GM12865 (cell line): ENCODE results near the gene NEUROG1.
"Not testable (repeated sequence)": the region's sequence is repeated elsewhere in the genome, so short reads cannot be mapped to it uniquely, and the experiment has no call there.

Experiments
- DNase-seq: peaks from one replicate; pipeline ENCODE4 v3.0.0; 2010; ENCODE audit warnings: low read depth
- H3K4me3 ChIP-seq: 2 replicates; pipeline ENCODE4 v1.5.1; 2011; ENCODE audit warnings: mild to moderate bottlenecking, low read depth, low read length, control low read depth
- TF ChIP-seq, protein P1 (sequence below): IDR thresholded peaks from 2 replicates; pipeline ENCODE4 v1.5.1; 2011; ENCODE audit warnings: low read length, control low read depth, low read depth, inconsistent platforms; ENCODE audit not compliant: insufficient read depth; ENCODE audit errors: missing control alignments

NEUROG1 gene

DNA sequence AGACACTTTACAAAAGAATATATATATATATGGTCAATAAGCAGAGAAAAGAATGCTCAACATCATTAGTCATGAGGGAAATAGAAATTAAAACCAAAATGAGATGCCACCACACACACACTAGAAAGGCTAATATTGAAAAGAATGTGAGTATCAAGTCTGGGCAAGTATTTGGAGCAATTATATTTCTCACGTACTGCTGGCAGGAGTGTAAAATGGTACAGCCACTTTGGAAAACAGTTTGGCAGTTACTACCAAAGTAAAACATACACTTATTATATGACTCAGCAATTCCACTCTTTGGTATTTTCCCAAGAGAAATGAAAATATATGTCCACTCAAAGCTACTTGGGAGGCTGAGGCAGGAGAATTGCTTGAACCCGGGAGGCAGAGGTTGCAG, 29.8 kb downstream of the NEUROG1 start:
- no peak for DNase-seq
- no peak overlapping the region for H3K4me3 ChIP-seq
- TF ChIP-seq, protein P1, sequence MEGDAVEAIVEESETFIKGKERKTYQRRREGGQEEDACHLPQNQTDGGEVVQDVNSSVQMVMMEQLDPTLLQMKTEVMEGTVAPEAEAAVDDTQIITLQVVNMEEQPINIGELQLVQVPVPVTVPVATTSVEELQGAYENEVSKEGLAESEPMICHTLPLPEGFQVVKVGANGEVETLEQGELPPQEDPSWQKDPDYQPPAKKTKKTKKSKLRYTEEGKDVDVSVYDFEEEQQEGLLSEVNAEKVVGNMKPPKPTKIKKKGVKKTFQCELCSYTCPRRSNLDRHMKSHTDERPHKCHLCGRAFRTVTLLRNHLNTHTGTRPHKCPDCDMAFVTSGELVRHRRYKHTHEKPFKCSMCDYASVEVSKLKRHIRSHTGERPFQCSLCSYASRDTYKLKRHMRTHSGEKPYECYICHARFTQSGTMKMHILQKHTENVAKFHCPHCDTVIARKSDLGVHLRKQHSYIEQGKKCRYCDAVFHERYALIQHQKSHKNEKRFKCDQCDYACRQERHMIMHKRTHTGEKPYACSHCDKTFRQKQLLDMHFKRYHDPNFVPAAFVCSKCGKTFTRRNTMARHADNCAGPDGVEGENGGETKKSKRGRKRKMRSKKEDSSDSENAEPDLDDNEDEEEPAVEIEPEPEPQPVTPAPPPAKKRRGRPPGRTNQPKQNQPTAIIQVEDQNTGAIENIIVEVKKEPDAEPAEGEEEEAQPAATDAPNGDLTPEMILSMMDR: no peak

DNA sequence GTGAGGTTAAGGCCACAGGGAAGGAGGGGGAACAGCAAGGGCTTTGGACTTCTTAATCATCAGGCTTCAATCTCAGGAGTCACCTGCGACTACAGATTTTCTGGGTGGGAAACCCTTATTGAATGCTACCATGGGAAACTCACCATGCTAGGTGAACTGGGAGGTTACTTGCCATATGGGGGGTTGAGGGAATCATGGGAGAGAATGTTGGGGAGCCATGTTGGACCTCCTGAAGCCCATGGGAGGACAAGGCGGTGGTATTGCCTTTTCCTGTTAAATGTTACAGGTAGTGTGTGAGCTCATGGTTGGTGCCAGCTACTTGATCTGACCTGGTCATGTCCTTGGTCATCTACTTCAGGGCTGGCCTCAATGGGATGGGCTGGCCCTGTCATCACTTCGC, 31.4 kb downstream of the NEUROG1 start:
- DNase-seq: no peak
- TF ChIP-seq, protein P1: no peak
- no peak overlapping the region for H3K4me3 ChIP-seq

DNA sequence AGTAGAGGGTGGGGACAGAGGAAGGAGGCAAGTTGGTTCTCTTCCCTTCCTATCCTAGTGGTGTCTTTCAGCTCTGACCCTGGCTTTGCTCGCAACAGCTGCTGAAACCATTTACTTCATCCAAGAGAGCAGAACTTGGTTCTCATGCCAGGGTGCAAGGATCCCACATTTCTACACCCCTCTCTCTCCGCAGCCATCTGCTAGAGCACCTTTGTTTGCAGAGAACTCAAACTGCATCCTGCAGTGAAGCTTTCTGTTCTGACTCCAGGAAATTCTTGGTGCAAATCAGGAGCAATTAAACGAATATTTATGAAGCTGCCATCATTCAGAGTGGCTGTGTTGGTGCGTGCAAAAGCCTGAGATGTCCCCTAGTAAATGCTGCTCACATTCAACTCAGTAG, 31.9 kb downstream of the NEUROG1 start:
- TF ChIP-seq, protein P1: no peak
- no peak overlapping the region for H3K4me3 ChIP-seq
- no peak for DNase-seq

DNA sequence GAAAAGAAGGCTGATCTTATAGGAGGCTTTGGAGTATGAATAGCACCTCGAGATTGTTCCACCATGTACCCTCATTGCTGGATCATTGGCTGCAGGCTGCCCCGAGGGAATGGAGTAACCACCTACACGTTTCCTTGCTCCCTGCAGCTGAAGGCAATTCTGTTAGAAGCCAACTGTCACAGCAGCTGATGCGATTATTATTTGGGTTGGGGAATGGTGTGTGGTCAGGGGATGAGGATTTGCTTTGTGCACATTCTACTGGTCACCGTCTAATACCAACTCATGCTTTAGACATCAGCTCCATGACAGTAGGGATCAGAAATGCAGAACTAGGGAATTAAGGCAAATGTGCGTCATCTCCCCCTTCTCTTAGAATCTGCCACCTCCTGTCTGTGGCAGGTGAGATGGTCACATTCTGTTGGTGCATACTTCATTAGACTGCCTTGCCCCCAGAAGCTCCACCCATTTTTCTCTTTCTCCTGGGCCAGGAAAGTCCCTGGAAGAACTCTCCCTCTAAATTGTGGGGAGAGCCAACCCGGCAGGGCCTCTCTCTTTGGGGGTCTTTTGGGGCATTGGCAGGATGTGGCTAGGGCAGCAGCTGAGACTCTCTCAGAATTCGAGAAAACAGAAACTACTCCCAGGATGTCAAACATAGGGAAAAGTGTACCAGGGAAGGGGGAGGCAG, 32.8 kb downstream of the NEUROG1 start:
- no peak overlapping the region for H3K4me3 ChIP-seq
- TF ChIP-seq, protein P1: no peak
- no peak for DNase-seq

DNA sequence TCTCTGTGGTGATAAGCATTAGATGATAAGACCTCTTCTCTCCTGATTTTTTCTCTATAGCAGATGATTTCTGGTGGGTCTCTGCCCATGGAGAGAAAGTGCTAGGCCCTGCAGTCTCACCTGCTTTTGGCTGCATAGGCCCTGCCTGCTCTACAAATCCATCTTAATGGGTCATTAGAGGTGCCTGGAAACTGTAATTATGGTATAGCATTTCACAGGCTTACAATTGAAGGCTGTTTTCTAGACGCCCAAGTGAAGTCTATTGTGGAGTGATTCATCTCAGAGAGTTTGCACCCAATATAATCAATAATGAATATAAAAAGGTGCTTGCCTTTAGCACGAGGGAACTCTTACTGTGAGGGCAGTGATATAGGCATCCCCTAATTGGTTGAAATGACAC, 33.8 kb downstream of the NEUROG1 start:
- no peak overlapping the region for H3K4me3 ChIP-seq
- TF ChIP-seq, protein P1: no peak
- DNase-seq: no peak

DNA sequence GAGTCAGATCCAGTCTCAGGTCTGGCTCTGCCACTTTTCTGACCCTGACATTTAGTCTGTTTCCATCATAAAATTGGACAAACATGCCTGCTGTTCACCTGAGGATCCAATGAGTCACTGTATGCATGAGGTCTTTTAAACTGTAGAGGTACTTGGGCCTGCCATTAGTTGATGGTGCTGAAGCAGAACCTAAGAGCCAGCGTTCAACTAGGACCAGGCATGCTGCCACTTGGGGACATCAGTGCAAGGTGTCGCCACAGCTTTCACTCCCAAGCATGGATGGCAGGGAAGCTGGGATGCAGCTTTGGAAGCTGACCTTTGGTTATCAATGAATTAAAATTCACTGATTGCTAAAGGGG, 37.1 kb downstream of the NEUROG1 start:
- TF ChIP-seq, protein P1: no peak
- H3K4me3 ChIP-seq: no peak overlapping the region
- DNase-seq: no peak

DNA sequence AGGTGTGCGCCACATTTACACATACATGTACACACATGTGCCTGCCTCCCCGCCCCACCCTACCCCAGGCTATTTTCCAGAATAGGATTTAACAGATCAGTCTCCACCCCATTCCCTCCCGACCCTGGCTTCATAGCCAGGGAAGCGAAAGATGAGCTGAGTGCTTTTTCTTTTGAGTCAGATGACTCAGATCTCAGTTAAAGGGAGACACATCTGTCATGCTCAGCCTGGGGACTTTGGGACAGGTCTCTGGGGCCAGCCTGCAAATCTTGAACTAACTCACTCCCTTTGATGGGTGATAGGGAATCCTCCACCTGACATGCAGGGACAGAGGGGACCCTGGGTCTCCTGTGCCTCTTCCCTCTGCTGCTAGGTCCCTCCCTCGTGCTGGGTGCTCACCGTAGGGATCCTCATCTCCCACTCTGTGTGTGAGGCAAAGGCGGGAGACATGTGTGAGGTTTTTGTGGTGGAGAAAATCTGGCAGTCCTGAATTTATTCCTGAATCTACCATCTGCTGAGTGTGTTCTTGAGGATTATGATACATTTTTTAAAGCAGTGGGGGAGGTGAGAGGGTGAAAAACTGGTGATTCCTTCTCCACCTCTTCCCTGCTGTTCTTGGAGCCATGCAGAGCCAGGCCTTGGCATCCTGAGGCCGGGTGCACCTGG, 37.7 kb downstream of the NEUROG1 start:
- H3K4me3 ChIP-seq: no peak overlapping the region
- no peak for DNase-seq
- TF ChIP-seq, protein P1: no peak

DNA sequence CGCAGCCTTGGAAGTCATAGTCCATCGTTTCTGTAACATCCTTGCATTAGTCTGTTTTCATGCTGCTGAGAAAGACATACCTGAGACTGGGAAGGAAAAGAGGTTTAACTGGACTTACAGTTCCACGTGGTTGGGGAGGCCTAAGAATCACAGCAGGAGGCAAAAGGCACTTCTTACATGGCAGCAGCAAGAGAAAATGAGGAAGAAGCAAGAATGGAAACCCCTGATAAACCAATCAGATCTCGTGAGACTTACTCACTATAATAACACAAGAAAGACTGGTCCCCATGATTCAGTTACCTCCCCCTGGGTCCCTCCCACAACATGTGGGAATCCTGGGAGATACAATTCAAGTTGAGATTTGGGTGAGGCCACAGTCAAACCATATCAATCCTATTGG, 40.2 kb downstream of the NEUROG1 start:
- H3K4me3 ChIP-seq, DNase-seq: not testable (repeated sequence)
